PFSK-1 (cell line): ENCODE measurements around the gene CD226.

ENCODE experiments used
- FOXP2 ChIP-seq: optimal IDR thresholded peaks from 2 replicates; pipeline ENCODE3; 2011; ENCODE audit warnings: borderline replicate concordance, control low read depth, inconsistent platforms; ENCODE audit not compliant: insufficient read depth; ENCODE audit errors: extremely low read length, extremely low read depth
- POLR2AphosphoS5 ChIP-seq: IDR thresholded peaks from 2 replicates; pipeline ENCODE4 v1.6.1; 2012; ENCODE audit warnings: low read depth, mild to moderate bottlenecking, control low read depth, low read length, moderate library complexity
- REST ChIP-seq, 2 experiments: IDR thresholded peaks; 2 replicates each; pipeline versions ENCODE4 v1.6.1 to v1.8.0; 2011 to 2012; ENCODE audit warnings: low read depth in 2 of 2, low read length in 2 of 2, control low read depth in 1 of 2, inconsistent platforms in 1 of 2, mild to moderate bottlenecking in 1 of 2, moderate library complexity in 1 of 2; ENCODE audit not compliant: insufficient read depth in 1 of 2
- SIN3A ChIP-seq: IDR thresholded peaks from 2 replicates; pipeline ENCODE4 v1.6.1; 2012; ENCODE audit warnings: mild to moderate bottlenecking, low read length, moderate library complexity, borderline replicate concordance; ENCODE audit not compliant: insufficient read depth
- TAF1 ChIP-seq: IDR thresholded peaks from 2 replicates; pipeline ENCODE4 v1.6.1; 2012; ENCODE audit warnings: low read length, control low read depth, borderline replicate concordance; ENCODE audit not compliant: insufficient read depth

- no peak for TF ChIP-seq TAF1
- no peak for TF ChIP-seq POLR2AphosphoS5
- TF ChIP-seq REST (IDR thresholded peaks at IDR 0.05; ENCODE audit: insufficient read depth in 1 of 2, low read depth in 2 of 2, low read length in 2 of 2), result no peak
- no peak for TF ChIP-seq FOXP2
- no peak for TF ChIP-seq SIN3A
Observed at GRCh38 chr18:69957747-69958146, 10.1 kb upstream of the CD226 start.
